ENCODE results near the gene NECTIN4. TPM values are rescaled to one million over a fixed set of nuclear protein-coding genes. Genes with fewer than 3 reads are reported as not detected.
"Not testable (repeated sequence)": the region's sequence is repeated elsewhere in the genome, so short reads cannot be mapped to it uniquely, and the experiment has no call there.

Gene NECTIN4
- total RNA-seq, 1 experiment from 2014 or later, result not detected

DNA sequence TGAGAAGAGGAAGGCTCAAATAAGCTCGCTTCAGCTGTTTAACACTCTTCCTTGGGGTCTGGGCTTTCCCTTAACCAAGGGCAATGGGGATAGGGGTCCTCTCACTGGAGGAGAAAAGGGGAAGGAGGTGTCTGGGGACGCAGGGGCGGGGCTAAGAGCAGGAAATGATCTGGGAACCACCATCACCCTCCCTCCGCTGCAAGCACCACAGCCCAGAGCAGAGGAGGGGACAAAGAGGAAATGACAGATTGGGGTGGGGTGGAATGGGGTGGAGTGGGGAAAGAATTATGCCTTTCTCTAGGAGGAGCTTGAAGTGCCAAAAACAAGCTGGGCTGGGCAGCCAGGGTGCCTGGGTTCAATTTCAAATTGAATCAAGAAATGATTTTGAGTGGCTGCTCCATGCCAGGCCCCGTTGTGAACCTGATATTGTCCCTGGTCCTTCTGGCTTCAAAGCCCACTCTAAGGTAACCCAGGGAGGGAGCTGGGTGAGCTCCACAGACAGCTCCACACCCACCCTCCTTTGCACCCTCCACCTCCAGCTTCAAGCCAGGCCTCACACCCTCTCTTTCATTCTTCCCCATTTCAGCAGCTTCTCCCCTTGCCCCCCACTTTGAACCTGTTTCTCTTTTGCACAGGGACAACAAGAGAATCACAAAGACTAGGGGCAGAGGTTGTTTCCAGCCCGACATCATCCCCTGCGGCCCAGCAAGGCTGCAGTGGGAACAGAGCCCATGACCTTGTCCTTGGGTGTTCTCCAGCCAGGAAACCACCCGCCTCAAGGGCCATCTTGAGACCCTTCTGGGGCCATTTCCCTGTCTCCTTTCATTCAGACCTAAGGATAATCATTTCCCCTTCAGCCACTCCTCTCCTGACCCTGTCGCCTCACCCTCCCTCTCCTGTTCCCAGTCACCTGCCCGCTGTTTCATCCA is 20.8 kb downstream of the NECTIN4 start:
- H3K4me3 ChIP-seq (ENCODE audit: insufficient read depth, low read depth, low read length), result no peak overlapping the region
- no peak for DNase-seq
- H3K27me3 ChIP-seq (ENCODE audit: control insufficient read depth, insufficient read depth, low read length), result no peaks in the 10 kb centered on the region; the same call in 1 of the 2 replicates
- H3K36me3 ChIP-seq (replicated peaks; ENCODE audit: control insufficient read depth, insufficient read depth, low read length), result no peaks in the 10 kb centered on the region

DNA sequence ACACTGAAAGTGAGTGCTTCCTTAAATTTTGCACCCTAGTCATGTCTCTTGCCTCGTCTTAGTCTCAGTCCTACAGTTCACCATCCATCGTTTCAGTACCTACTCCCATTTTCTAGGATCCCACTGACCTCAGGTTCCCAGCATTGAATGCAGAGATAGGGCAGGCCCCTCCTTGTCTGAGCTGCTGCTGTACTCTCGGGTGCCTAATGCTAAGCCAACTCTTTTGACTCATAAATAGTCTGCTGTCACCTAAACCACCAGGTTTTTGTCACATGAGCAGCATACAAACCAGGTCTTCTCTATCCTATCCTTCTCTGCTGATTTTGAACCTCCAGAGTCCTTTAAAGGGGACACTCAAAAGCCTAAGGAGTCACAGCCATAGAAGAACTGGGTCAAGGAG is 22.7 kb downstream of the NECTIN4 start:
- no peaks in the 10 kb centered on the region for H3K36me3 ChIP-seq (replicated peaks; ENCODE audit: control insufficient read depth, insufficient read depth, low read length)
- DNase-seq, result no peak
- no peak overlapping the region for H3K4me3 ChIP-seq (ENCODE audit: insufficient read depth, low read depth, low read length)
- H3K27me3 ChIP-seq (ENCODE audit: control insufficient read depth, insufficient read depth, low read length), result no peaks in the 10 kb centered on the region; the same call in 1 of the 2 replicates

DNA sequence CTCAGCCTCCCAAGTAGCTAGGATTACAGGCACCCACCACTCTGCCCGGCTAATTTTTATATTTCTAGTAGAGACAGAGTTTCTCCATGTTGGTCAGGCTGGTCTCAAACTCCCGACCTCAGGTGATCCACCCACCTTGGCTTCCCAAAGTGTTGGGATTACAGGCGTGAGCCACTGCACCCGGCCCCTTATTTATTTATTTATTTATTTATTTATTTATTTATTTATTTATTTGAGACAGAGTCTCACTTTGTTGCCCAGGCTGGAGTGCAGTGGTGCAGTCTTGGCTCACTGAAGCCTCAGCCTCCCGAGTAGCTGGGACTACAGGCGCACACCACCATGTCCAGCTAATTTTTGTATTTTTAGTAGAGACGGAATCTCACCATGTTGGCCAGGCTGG is 23.7 kb downstream of the NECTIN4 start:
- H3K27me3 ChIP-seq (ENCODE audit: control insufficient read depth, insufficient read depth, low read length); DNase-seq; H3K36me3 ChIP-seq (replicated peaks; ENCODE audit: control insufficient read depth, insufficient read depth, low read length); H3K4me3 ChIP-seq (ENCODE audit: insufficient read depth, low read depth, low read length): not testable (repeated sequence)

DNA sequence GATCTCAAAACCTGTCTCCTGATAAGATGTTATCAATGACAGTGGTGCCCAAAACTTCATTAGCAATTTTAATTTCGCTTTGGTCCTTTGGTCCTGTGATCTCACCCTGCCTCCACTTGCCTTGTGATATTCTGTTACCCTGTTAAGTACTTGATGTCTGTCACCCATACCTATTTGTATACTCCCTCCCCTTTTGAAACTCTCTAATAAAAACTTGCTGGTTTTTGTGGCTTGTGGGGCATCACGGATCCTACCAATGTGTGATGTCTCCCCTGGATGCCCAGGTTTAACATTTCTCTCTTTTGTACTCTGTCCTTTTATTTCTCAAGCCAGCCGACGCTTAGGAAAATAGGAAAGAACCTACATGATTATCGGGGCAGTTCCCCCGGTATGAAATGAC is 25.4 kb downstream of the NECTIN4 start:
- not testable (repeated sequence) for DNase-seq; H3K27me3 ChIP-seq (ENCODE audit: control insufficient read depth, insufficient read depth, low read length); H3K36me3 ChIP-seq (replicated peaks; ENCODE audit: control insufficient read depth, insufficient read depth, low read length); H3K4me3 ChIP-seq (ENCODE audit: insufficient read depth, low read depth, low read length)

DNA sequence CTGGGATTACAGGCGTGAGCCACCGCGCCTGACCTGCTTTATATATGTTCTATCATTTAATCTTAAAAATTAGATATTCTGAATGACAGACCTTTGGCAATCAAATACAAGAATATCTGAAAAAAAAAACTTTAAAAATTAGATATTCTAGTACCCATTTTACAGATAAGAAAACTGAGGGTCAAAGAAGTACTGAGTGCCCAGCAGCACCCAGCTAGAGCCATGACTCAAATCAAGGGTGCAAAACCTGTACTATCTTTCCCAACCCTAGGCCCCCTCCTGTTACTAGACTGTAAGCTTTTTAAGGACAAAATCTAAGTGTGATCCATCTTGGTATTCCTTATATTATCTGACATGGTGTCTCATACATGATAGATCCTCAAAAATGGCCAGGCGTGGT is 27.9 kb downstream of the NECTIN4 start:
- H3K27me3 ChIP-seq (ENCODE audit: control insufficient read depth, insufficient read depth, low read length), result no peaks in the 10 kb centered on the region
- H3K4me3 ChIP-seq (ENCODE audit: insufficient read depth, low read depth, low read length), result no peak overlapping the region
- no peak for DNase-seq
- H3K36me3 ChIP-seq (replicated peaks; ENCODE audit: control insufficient read depth, insufficient read depth, low read length), result no peaks in the 10 kb centered on the region

DNA sequence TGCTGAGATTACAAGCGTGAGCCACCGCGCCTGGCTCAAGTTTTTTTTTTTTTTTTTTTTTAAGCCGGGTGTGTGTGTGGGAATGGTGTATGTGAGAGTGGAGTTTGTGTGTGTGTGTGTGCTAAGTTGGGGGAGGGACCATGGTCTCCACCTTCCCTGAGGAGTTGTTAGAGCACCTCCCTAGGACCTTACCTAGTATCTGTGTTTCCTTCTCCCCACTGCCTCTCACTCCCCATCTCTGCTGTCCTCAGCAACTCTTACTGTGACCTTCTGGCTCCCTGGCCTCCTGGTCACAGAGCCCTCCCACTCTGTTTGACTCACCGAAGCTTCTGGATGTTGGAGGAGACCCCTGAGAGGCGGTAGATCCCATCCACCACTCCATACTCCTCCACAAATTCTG is 30.1 kb downstream of the NECTIN4 start:
- DNase-seq, result no peak
- H3K36me3 ChIP-seq (replicated peaks; ENCODE audit: control insufficient read depth, insufficient read depth, low read length), result no peaks in the 10 kb centered on the region
- H3K27me3 ChIP-seq (ENCODE audit: control insufficient read depth, insufficient read depth, low read length), result no peaks in the 10 kb centered on the region; the same call in 1 of the 2 replicates
- no peak overlapping the region for H3K4me3 ChIP-seq (ENCODE audit: insufficient read depth, low read depth, low read length)

DNA sequence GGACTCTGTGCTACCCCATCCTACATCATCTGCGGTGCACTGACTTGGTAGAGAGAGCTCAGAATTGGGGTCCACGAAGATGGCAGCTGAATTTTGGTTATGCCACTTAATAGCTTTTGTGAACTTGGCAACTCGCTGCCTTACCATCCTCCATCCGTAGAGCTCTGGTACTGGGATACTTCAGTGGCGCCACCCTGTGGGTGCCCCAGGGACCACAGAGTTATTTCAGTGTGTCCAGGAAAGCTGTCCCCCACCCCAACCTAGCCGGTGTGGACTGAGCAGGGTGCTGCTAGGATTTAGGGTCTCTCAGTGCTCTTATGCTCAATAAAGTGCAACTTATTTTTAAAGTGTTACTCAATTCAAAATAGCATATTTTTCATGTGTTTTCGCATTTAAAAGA is 34.6 kb downstream of the NECTIN4 start:
- DNase-seq, result no peak
- no peak overlapping the region for H3K4me3 ChIP-seq (ENCODE audit: insufficient read depth, low read depth, low read length)
- H3K27me3 ChIP-seq (ENCODE audit: control insufficient read depth, insufficient read depth, low read length), result no peaks in the 10 kb centered on the region; the same call in 1 of the 2 replicates
- H3K36me3 ChIP-seq (replicated peaks; ENCODE audit: control insufficient read depth, insufficient read depth, low read length), result no peaks in the 10 kb centered on the region; the same call in 1 of the 2 replicates

DNA sequence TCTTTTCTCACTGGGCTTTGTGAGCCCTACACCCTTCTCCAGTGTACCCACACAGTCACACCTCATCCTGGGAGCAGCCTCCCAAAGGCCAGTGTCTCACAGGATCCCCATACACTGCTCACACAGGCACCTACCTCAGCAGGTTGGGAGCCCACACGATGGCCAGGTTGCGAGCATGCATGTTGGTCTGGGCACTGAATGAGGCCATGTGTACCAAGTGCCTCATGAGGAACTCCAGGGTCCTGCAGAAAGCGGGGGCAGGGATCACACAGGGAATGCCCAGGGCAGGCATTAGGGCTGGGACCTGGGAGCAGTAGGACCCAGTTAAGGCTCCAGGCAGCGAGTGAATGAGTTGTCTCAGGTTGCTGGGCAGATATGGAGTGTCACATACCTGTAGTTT is 35.1 kb downstream of the NECTIN4 start:
- H3K27me3 ChIP-seq (ENCODE audit: control insufficient read depth, insufficient read depth, low read length), result no peaks in the 10 kb centered on the region; the same call in 1 of the 2 replicates
- no peaks in the 10 kb centered on the region; the same call in 1 of the 2 replicates for H3K36me3 ChIP-seq (replicated peaks; ENCODE audit: control insufficient read depth, insufficient read depth, low read length)
- no peak overlapping the region for H3K4me3 ChIP-seq (ENCODE audit: insufficient read depth, low read depth, low read length)
- no peak for DNase-seq

DNA sequence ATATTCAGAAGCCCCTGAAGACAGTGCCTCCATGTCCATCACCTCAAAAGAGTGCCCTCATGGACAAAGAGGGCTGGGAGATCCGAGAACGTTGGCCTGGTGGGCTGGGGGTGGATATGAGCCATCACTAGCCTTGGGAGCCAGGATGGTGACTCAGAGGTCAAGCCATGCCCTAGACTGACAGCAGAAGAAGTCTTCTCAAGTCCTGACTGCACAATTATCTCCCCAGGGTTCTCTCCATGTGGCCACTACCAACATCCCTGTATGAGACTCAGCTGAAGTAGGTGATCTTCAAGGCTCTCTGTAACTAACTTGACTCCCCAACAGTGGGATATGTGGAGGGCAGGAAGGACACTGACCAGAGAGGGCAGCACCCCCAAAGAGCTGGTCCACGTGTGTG is 36.5 kb downstream of the NECTIN4 start:
- Histone ChIP-seq H3K27me3 (ENCODE audit: control insufficient read depth, insufficient read depth, low read length) (no peaks in the 10 kb centered on the region; the same call in 1 of the 2 replicates), H3K36me3 (replicated peaks; ENCODE audit: control insufficient read depth, insufficient read depth, low read length) (no peaks in the 10 kb centered on the region; the same call in 1 of the 2 replicates), H3K4me3 (ENCODE audit: insufficient read depth, low read depth, low read length) (no peak overlapping the region)
- DNase-seq, result no peak

DNA sequence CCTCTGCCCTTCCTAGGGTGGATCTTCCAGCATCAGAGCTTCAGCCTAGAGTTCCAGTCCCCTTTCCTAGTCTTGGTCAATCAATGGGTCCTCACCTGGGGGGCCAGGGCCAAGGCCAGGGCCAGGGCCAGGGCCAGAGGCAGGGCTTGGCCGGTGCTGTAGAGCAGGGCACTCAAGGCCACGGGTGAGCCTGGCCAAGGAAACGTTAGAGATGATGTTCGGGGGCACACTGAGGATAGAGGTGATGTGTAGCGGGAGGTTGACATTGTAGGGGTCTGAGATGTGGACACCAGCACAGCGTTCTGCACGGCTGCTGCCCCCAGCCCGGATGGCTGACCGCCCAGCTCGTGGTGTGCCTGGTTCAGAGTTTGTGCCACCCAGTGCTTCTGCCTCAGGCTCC is 38.1 kb downstream of the NECTIN4 start:
- DNase-seq, result no peak
- Histone ChIP-seq H3K36me3 (replicated peaks; ENCODE audit: control insufficient read depth, insufficient read depth, low read length) (no peaks in the 10 kb centered on the region; the same call in 1 of the 2 replicates), H3K27me3 (ENCODE audit: control insufficient read depth, insufficient read depth, low read length) (peaks cover 2% of the 10 kb centered on the region; the same call in 1 of the 2 replicates), H3K4me3 (ENCODE audit: insufficient read depth, low read depth, low read length) (no peak overlapping the region)

DNA sequence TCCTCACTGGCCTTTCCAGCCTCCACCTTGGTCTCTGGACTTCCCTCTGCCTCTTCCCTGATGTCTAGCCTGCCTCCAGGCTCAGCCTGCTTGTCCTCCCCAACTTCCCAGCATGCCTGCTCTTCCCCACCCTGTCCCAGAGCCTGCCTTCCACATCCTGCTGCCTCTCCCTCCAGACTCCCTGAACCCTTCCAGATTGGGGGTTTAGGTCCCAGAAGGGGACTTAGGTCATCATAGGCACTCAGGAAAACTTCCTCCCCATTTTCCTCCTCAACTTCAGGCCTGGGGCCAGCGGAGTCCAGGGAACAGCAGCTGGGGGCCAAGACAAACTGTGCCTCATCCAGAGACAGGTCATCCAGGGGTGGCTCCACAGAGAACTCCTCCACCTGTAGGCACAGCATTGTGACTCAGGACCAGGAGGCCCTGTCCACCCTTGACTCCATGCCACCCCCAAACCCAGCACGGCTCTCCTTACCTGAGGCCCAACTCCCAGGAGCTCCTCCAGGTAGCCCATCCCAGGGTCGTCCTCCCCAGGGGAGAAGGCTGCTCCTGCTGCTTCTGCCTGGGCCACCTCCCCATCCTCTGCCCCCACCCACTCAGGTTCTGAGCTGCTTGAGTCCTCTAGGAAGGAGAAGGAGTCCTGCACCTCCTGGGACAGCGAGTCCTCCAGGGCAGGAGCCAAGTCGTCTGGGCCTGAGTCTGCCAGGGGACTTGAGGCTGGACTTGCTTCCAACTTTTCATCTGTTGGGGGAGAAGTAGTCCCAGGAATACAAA is 40.2 kb downstream of the NECTIN4 start:
- no peaks in the 10 kb centered on the region; the same call in 1 of the 2 replicates for H3K36me3 ChIP-seq (replicated peaks; ENCODE audit: control insufficient read depth, insufficient read depth, low read length)
- peaks cover 2% of the 10 kb centered on the region; the same call in 1 of the 2 replicates for H3K27me3 ChIP-seq (ENCODE audit: control insufficient read depth, insufficient read depth, low read length)
- no peak overlapping the region for H3K4me3 ChIP-seq (ENCODE audit: insufficient read depth, low read depth, low read length)
- DNase-seq, result no peak

DNA sequence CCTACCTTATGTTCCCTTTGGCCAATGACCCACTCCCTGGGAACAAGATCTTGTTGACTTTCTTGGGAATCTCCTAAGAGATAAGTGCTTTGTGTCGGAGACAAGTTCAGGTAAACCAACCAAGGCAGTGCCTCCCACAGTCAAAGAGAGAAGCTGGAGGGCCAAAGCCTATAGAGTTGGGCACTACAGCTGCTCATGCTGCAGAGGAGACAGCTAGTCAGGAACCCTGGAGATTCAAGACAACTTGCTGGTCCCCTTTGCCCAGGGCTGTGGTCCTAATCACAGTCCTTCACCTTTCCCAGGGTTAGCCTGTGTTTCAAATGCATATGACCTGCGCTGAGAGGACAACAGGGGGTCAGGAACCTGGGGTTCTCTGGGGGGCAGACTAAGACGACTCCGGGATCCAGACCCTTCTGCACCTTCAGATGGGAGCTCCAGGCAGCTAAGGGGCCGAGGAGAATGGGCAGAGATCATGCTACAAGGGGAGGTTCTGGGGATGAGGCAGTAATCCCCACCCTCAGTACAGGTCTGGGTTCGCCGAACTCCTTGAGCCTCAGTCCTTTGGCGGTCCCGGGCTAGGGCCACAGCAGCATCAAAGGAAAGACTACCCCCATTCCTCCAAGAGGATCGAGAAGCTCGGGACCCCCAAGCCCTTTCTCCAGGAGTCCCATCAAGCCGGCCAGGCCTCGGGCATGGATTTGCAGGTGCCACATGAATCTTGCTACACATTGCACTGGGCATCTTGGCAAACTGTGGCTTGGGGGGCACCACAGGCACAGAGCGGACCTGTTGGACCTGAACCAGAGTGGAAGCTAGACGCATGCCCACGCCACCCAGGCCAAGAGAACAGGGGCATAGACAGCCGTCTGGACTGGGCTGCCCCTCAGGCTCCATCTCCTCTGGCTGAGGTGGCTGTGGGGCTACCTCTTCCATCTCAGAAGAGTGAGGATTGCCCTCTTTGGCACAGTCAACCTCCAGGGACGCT is 41.6 kb downstream of the NECTIN4 start:
- H3K4me3 ChIP-seq (ENCODE audit: insufficient read depth, low read depth, low read length), result no peak overlapping the region
- H3K27me3 ChIP-seq (ENCODE audit: control insufficient read depth, insufficient read depth, low read length), result peaks cover 2% of the 10 kb centered on the region; the same call in 1 of the 2 replicates
- DNase-seq, result no peak
- peaks cover under 1% of the 10 kb centered on the region; the same call in 1 of the 2 replicates for H3K36me3 ChIP-seq (replicated peaks; ENCODE audit: control insufficient read depth, insufficient read depth, low read length)

DNA sequence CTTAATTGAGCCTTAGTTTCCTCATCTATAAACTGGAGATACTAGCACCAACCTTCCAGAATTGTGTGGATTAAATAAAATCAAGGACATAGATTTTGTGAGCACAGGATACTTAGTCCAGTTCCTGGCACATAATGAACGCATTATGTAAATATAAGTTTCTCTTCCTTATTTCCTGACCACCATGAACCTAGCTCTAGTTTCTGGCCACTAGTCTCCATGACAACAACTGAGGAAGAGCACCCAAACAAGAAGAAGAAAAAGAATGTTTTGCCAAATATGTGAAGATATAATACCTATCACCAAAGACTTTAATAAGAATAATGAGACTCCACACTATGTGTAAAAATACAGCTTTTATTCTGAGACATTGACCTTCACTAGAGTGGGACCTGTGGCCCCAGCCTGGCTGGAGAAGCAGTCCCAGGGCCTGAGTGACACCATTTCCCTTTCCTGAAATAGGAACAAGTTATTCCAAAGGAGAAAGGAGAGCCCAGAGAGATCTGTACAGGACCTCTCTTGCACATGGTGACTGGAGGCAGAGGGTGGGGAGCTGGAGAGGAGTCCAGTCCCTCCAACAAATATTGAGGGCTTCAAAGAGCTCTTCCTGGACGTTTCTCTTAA is 42.6 kb downstream of the NECTIN4 start:
- peaks cover 5% of the 10 kb centered on the region for H3K36me3 ChIP-seq (replicated peaks; ENCODE audit: control insufficient read depth, insufficient read depth, low read length)
- H3K4me3 ChIP-seq (ENCODE audit: insufficient read depth, low read depth, low read length), result peak overlapping the region; percentile 95; the same call in 1 of the 2 replicates
- peaks cover 2% of the 10 kb centered on the region; the same call in 1 of the 2 replicates for H3K27me3 ChIP-seq (ENCODE audit: control insufficient read depth, insufficient read depth, low read length)
- no peak for DNase-seq

Measured in H7 (cell line).